ENCODE measurements around the gene DACT1. TPM values are rescaled to one million over a fixed set of nuclear protein-coding genes. Genes with fewer than 3 reads are reported as not detected.

DACT1 gene
- total RNA-seq, 1 experiment from 2014 or later = 4.4 TPM

GRCh38 chr14:58668848-58669480 lies 31.2 kb downstream of the DACT1 start:
- Histone ChIP-seq H2BK5ac (ENCODE audit: insufficient read length, low read length) (no peak overlapping the region), H3K4me1 (ENCODE audit: insufficient read depth, low read length) (no peaks in the 10 kb centered on the region), H3K14ac (ENCODE audit: insufficient read depth, low read length) (no peak overlapping the region; the same call in 1 of the 2 replicates), H4K8ac (replicated peaks; ENCODE audit: insufficient read length, low read depth, low read length) (peak overlapping the region; percentile 87), H3K23ac (ENCODE audit: insufficient read length, low read depth, low read length) (no peak overlapping the region), H3K4ac (ENCODE audit: low read depth, low read length) (no peak overlapping the region), H2BK20ac (ENCODE audit: low read depth, low read length, poor library complexity, severe bottlenecking) (no peak overlapping the region), H4K91ac (ENCODE audit: insufficient read length, low read depth, low read length) (no peak overlapping the region), H3K9me3 (ENCODE audit: control insufficient read depth, low read depth, low read length) (no peaks in the 10 kb centered on the region), H2AFZ (ENCODE audit: low read length) (no peak overlapping the region), H3T11ph (ENCODE audit: low read length) (no peak overlapping the region), H4K20me1 (ENCODE audit: control insufficient read depth, insufficient read depth, insufficient read length) (no peaks in the 10 kb centered on the region), H3K18ac (ENCODE audit: insufficient read length, low read depth, low read length) (no peak overlapping the region), H2AK5ac (ENCODE audit: insufficient read length, low read length) (peak overlapping the region; percentile 33), H3K79me1 (ENCODE audit: insufficient read depth, low read depth, low read length, poor library complexity, severe bottlenecking) (no peaks in the 10 kb centered on the region), H2BK15ac (ENCODE audit: low read depth, low read length) (no peak overlapping the region), H2BK12ac (ENCODE audit: insufficient read length, low read depth, low read length) (no peak overlapping the region), H3K9ac (ENCODE audit: extremely low read depth, insufficient read length, low read length) (no peak overlapping the region), H3K79me2 (ENCODE audit: insufficient read depth, low read length) (no peaks in the 10 kb centered on the region), H3K23me2 (ENCODE audit: insufficient read length, low read depth, low read length, poor library complexity, severe bottlenecking) (no peaks in the 10 kb centered on the region), H2BK120ac (ENCODE audit: low read depth, low read length, poor library complexity, severe bottlenecking) (no peak overlapping the region), H4K5ac (ENCODE audit: insufficient read length, low read depth, low read length) (peak overlapping the region; percentile 79), H3K27me3 (ENCODE audit: insufficient read depth, low read length) (no peaks in the 10 kb centered on the region; the same call in 1 of the 2 replicates), H3K27ac (ENCODE audit: insufficient read length, low read depth, low read length) (no peak overlapping the region), H3K4me2 (ENCODE audit: insufficient read depth, insufficient read length, low read length) (no peak overlapping the region), H3K56ac (ENCODE audit: insufficient read length, low read depth, low read length) (no peak overlapping the region)
- H3K4me1 Mint-ChIP-seq = peaks cover 8 to 11% of the 10 kb centered on the region in 2 experiments
- H3K4me3 Mint-ChIP-seq = no peak overlapping the region
- no peaks in the 10 kb centered on the region for H3K9me3 Mint-ChIP-seq
- no peak overlapping the region for H3K27ac Mint-ChIP-seq
- no CpG with 5 or more reads among the region's 5 CpGs for WGBS (ENCODE audit: extremely low coverage, insufficient read length, low lambda C conversion rate)
- DNase-seq = no peak
- TF ChIP-seq CTCF (conservative IDR thresholded peaks at IDR 0.05) = no peak
- no peaks in the 10 kb centered on the region for H3K36me3 Mint-ChIP-seq (ENCODE audit: insufficient read depth in 1 of 3, low read depth in 3 of 3)
- no peaks in the 10 kb centered on the region for H3K27me3 Mint-ChIP-seq (ENCODE audit: low read depth)
